Measurements from ENCODE around the gene NUP37. TPM values are rescaled to one million over a fixed set of nuclear protein-coding genes. Genes with fewer than 3 reads are reported as not detected.
"Not testable (repeated sequence)": the region's sequence is repeated elsewhere in the genome, so short reads cannot be mapped to it uniquely, and the experiment has no call there.

The NUP37 gene
- total RNA-seq, 4 donors from 2014 or later = 5.5 to 23.2 (median 12.6) TPM

DNA sequence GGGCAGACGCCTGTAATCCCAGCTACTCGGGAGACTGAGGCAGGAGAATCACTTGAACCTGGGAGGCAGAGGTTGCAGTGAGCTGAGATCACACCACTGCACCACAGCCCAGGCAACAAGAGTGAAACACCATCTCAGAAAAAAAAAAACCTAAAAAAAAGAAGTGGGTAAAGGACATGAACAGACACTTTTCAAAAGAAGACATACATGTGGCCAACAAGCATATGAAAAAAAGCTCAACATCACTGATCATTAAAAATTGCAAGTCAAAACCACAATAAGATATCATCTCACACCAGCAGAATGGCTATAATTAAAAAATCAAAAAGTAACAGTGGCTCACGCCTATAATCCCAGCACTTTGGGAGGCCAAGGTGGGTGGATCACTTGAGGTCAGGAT, 10.8 kb upstream of the NUP37 start:
- H3K27ac ChIP-seq, DNase-seq, H3K4me1 ChIP-seq, H3K27me3 ChIP-seq, H3K9me3 ChIP-seq, H3K36me3 ChIP-seq, H3K4me3 ChIP-seq: not testable (repeated sequence)

DNA sequence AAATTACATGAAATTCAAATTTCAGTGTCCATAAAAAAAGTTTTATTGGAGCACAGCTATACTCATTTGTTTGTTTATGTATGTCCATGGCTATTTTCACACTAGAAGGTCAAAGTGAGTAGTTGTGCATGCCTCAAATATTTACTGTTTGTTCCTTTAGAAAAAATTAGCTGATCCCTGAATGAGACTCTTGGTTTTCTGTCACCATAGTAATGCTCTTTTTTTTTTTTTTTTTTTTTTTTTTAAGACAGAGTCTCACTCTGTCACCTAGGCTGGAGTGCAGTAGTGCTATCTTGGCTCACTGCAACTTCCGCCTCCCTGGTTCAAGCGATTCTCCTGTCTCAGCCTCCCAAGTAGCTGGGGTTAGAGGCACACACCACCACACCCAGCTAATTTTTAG, 1.4 kb upstream of the NUP37 start:
- H3K27ac ChIP-seq, H3K9me3 ChIP-seq, H3K4me3 ChIP-seq, H3K4me1 ChIP-seq, H3K36me3 ChIP-seq, H3K27me3 ChIP-seq, DNase-seq: not testable (repeated sequence)

DNA sequence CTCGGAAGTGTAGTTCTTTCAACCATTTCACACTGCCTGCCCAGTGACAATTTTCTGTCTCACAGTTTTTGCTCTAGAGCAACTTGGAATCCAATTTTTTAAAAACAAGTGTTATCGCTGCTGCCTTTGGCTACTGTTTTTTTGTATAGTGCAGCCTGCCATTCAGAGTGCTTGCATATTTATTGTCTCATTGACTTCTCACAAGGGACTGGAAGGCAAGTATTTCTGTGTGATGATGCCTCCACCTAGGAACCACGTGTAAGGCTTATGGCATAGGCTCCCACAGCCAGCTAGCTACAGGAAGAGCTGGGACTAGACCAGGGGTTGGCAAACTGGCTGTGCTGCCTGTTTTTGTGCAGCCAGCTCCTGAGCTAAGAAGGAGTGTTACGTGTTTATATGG, 972 bp upstream of the NUP37 start:
- Histone ChIP-seq H3K9me3 (no peaks in the 10 kb centered on the region), H3K27ac (no peak overlapping the region), H3K36me3 (peaks cover 0 to 3% (median 0%) of the 10 kb centered on the region in 3 donors), H3K27me3 (no peaks in the 10 kb centered on the region), H3K4me1 (peaks cover 0 to 9% (median 0%) of the 10 kb centered on the region in 4 donors), H3K4me3 (peak overlapping the region; percentile 58 to 92 (median 81))
- no peak for TF ChIP-seq POLR2A (IDR thresholded peaks at IDR 0.05)
- TF ChIP-seq, protein P1, sequence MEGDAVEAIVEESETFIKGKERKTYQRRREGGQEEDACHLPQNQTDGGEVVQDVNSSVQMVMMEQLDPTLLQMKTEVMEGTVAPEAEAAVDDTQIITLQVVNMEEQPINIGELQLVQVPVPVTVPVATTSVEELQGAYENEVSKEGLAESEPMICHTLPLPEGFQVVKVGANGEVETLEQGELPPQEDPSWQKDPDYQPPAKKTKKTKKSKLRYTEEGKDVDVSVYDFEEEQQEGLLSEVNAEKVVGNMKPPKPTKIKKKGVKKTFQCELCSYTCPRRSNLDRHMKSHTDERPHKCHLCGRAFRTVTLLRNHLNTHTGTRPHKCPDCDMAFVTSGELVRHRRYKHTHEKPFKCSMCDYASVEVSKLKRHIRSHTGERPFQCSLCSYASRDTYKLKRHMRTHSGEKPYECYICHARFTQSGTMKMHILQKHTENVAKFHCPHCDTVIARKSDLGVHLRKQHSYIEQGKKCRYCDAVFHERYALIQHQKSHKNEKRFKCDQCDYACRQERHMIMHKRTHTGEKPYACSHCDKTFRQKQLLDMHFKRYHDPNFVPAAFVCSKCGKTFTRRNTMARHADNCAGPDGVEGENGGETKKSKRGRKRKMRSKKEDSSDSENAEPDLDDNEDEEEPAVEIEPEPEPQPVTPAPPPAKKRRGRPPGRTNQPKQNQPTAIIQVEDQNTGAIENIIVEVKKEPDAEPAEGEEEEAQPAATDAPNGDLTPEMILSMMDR (IDR thresholded peaks at IDR 0.05) = no peak
- no peak for DNase-seq

DNA sequence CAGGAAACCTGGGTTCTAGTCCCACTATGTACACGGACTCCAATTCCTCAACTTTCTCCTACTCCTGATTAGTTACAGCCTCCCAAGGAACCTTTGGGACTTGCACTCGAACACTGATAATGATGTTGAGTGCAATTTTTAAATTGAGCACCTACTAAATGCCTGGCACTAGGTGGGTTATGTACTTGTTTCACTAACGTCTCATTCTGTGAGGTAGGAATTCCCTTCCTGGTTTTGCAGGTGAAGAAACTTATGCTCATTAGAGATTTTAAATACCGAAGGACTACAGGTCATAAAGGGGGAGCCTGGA, 605 bp upstream of the NUP37 start:
- peaks cover 0 to 9% (median 0%) of the 10 kb centered on the region in 4 donors for H3K4me1 ChIP-seq
- H3K4me3 ChIP-seq = peak overlapping the region; percentile 58 to 92 (median 81)
- H3K36me3 ChIP-seq = peaks cover 0 to 7% (median 0%) of the 10 kb centered on the region in 3 donors
- no peaks in the 10 kb centered on the region for H3K27me3 ChIP-seq
- DNase-seq = no peak
- TF ChIP-seq POLR2A (IDR thresholded peaks at IDR 0.05) = no peak
- peak overlapping the region in 1 of 4 donors; percentile 85 for H3K27ac ChIP-seq
- no peaks in the 10 kb centered on the region for H3K9me3 ChIP-seq

DNA sequence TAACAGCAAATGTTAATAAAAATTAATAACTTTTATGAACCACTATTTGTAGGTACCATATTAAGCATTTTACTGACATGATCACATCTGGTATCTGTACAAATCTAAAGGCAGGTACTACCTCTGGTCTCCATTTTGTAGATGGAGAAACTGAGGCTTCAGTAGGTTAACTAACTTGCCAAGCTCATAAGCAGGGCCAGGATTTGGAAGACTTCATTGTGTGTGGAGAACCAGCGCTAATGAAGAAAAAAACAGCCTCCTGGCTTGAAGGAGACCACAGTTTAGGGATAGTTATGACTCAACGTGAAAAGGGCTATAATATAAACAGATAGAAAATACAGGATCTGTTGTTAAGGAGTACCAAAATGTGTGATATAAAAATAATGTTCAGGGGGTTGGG, 1.0 kb downstream of the NUP37 start:
- H3K4me1 ChIP-seq = peaks cover 0 to 9% (median 0%) of the 10 kb centered on the region in 4 donors
- no peak overlapping the region for H3K27ac ChIP-seq
- H3K27me3 ChIP-seq = no peaks in the 10 kb centered on the region
- no peak for DNase-seq
- TF ChIP-seq, protein P1 (IDR thresholded peaks at IDR 0.05) = no peak
- TF ChIP-seq POLR2A (IDR thresholded peaks at IDR 0.05) = no peak
- H3K4me3 ChIP-seq = peak overlapping the region in 2 of 4 donors; percentile 86 to 92
- H3K9me3 ChIP-seq = no peaks in the 10 kb centered on the region
- peaks cover 0 to 11% (median 0%) of the 10 kb centered on the region in 3 donors for H3K36me3 ChIP-seq

DNA sequence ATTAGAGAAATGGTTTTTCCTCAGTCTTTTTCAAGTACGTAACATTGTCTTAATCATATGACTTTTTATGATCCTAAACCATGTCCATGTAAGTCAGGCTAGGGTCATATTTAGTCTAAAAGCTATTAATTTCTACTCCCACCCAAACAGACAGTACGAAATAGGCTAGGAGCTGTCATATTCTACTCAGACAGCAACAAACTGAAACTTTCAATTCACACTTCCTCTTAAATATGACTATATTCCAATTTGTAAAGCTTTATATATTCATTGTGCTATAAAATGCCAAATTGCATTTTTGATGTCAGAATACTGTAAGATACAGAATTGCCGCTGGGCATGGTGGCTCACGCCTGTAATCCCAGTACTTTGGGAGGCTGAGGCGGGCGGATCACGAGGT, 3.5 kb downstream of the NUP37 start:
- TF ChIP-seq, protein P1 (IDR thresholded peaks at IDR 0.05) = no peak
- TF ChIP-seq POLR2A (IDR thresholded peaks at IDR 0.05) = no peak
- Histone ChIP-seq H3K4me1 (peaks cover 0 to 9% (median 0%) of the 10 kb centered on the region in 4 donors), H3K4me3 (no peak overlapping the region)

DNA sequence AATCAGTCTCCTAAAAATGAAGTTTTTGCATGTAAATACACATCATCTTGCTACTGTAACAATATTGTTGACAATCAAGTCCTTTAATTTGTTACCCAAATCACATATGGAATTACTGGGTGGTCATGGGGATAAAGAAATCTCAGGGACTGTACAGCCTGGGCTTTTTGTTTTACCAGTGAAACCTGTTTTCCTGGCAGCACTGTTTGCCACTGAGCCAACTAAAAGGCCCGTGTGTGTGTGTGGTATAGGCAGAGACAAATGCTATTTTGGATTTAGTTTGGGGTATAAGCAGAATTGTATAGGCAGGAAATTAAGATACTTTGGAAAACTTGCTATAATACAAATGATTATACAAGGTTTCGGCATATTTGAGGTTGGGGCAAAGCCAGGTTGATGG, 5.7 kb downstream of the NUP37 start:
- H3K27me3 ChIP-seq = no peaks in the 10 kb centered on the region
- H3K27ac ChIP-seq = no peak overlapping the region
- H3K9me3 ChIP-seq = no peaks in the 10 kb centered on the region
- H3K4me1 ChIP-seq = no peaks in the 10 kb centered on the region
- H3K4me3 ChIP-seq = no peak overlapping the region
- H3K36me3 ChIP-seq = peaks cover 0 to 23% (median 0%) of the 10 kb centered on the region in 3 donors
- TF ChIP-seq, protein P1 (IDR thresholded peaks at IDR 0.05) = no peak
- no peak for TF ChIP-seq POLR2A (IDR thresholded peaks at IDR 0.05)
- no peak for DNase-seq

More for the DNA sequence above, 3.5 kb downstream of the NUP37 start:
- Histone ChIP-seq H3K27me3 (no peaks in the 10 kb centered on the region), H3K36me3 (peaks cover 0 to 11% (median 0%) of the 10 kb centered on the region in 3 donors), H3K9me3 (no peaks in the 10 kb centered on the region), H3K27ac (no peak overlapping the region)
- DNase-seq = no peak
